WTC11 (cell line): ENCODE data around the gene GRM7.

Experiments
- KAT7 ChIP-seq: sonication (generic); formaldehyde crosslinking; IDR thresholded peaks from 2 replicates; pipeline ENCODE4 v1.8.1; 2023; ENCODE audit warnings: missing genetic modification reagents, mild to moderate bottlenecking, borderline replicate concordance
- NR1H2 ChIP-seq: sonication (generic); formaldehyde crosslinking; IDR thresholded peaks from 2 replicates; pipeline ENCODE4 v1.9.0; 2021; ENCODE audit warnings: mild to moderate bottlenecking, moderate library complexity, missing genetic modification reagents
- NR2C2 ChIP-seq: sonication (generic); formaldehyde crosslinking; IDR thresholded peaks from 2 replicates; pipeline ENCODE4 v1.8.0; 2022; ENCODE audit warnings: mild to moderate bottlenecking, missing genetic modification reagents
- OVOL2 ChIP-seq: fragments of 250-450 bp; sonication (Bioruptor Pico); IDR thresholded peaks from 2 replicates; pipeline ENCODE4 v1.9.0; 2021; ENCODE audit warnings: mild to moderate bottlenecking, borderline replicate concordance
- TF ChIP-seq, protein P1 (sequence below): fragments of 200-600 bp; IDR thresholded peaks from 2 replicates; pipeline ENCODE4 v1.8.0; 2022; ENCODE audit warnings: antibody characterized with exemption
- TF ChIP-seq, protein P2 (sequence below): sonication (generic); formaldehyde crosslinking; IDR thresholded peaks from 2 replicates; pipeline ENCODE4 v1.8.0; 2022; ENCODE audit warnings: mild to moderate bottlenecking, missing genetic modification reagents
- TF ChIP-seq, protein P3 (sequence below): sonication (generic); formaldehyde crosslinking; IDR thresholded peaks from 2 replicates; pipeline ENCODE4 v1.8.1; 2022; ENCODE audit warnings: missing genetic modification reagents, borderline replicate concordance

DNA sequence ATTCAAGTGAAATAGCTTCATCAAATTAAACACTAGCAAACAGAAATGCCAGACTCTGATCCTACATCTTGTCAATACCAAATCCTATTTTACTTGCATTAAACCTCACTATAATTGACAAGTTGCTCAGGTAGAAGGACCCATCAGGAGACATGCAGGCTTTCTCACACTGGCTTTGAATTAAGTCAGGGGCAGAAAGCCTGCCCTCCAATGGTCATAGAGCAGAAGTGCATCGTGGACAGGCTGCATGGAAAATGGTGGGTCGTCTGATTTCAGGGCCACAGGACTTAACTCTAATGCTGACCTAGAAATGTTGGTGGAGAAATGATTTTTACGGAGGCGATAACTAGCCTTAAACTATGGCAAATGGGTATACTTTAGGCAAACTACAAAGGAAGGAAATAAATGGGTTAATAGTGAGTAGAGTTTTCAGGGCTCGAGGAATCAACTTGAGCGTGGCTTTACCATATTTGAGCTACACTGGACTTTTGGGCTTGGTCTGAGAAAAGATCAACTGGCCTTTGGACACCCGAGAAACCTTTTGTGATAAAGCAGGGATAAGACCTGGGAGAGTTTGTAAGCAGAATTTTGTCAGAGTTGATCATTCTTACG is 283.9 kb downstream of the GRM7 start:
- TF ChIP-seq, protein P1, sequence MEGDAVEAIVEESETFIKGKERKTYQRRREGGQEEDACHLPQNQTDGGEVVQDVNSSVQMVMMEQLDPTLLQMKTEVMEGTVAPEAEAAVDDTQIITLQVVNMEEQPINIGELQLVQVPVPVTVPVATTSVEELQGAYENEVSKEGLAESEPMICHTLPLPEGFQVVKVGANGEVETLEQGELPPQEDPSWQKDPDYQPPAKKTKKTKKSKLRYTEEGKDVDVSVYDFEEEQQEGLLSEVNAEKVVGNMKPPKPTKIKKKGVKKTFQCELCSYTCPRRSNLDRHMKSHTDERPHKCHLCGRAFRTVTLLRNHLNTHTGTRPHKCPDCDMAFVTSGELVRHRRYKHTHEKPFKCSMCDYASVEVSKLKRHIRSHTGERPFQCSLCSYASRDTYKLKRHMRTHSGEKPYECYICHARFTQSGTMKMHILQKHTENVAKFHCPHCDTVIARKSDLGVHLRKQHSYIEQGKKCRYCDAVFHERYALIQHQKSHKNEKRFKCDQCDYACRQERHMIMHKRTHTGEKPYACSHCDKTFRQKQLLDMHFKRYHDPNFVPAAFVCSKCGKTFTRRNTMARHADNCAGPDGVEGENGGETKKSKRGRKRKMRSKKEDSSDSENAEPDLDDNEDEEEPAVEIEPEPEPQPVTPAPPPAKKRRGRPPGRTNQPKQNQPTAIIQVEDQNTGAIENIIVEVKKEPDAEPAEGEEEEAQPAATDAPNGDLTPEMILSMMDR, result peak; percentile 59
- TF ChIP-seq, protein P2, sequence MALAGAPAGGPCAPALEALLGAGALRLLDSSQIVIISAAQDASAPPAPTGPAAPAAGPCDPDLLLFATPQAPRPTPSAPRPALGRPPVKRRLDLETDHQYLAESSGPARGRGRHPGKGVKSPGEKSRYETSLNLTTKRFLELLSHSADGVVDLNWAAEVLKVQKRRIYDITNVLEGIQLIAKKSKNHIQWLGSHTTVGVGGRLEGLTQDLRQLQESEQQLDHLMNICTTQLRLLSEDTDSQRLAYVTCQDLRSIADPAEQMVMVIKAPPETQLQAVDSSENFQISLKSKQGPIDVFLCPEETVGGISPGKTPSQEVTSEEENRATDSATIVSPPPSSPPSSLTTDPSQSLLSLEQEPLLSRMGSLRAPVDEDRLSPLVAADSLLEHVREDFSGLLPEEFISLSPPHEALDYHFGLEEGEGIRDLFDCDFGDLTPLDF, result no peak
- TF ChIP-seq, protein P3, sequence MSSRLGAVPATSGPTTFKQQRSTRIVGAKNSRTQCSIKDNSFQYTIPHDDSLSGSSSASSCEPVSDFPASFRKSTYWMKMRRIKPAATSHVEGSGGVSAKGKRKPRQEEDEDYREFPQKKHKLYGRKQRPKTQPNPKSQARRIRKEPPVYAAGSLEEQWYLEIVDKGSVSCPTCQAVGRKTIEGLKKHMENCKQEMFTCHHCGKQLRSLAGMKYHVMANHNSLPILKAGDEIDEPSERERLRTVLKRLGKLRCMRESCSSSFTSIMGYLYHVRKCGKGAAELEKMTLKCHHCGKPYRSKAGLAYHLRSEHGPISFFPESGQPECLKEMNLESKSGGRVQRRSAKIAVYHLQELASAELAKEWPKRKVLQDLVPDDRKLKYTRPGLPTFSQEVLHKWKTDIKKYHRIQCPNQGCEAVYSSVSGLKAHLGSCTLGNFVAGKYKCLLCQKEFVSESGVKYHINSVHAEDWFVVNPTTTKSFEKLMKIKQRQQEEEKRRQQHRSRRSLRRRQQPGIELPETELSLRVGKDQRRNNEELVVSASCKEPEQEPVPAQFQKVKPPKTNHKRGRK, result no peak
- no peak for TF ChIP-seq KAT7 (CRISPR knock-in tag)
- TF ChIP-seq NR1H2 (CRISPR knock-in tag), result no peak
- TF ChIP-seq NR2C2 (CRISPR knock-in tag), result no peak
- no peak for TF ChIP-seq OVOL2 (CRISPR knock-in tag)
